GM19328 (cell line): Measurements from ENCODE around the gene SLC26A2.

Source experiments
- ATAC-seq: cut with Tn5 transposase; IDR thresholded peaks from one replicate; pipeline ENCODE4 v1.9.1; 2021; ENCODE audit warnings: mild to moderate bottlenecking, moderate library complexity; ENCODE audit not compliant: unreplicated experiment

SLC26A2 gene

DNA sequence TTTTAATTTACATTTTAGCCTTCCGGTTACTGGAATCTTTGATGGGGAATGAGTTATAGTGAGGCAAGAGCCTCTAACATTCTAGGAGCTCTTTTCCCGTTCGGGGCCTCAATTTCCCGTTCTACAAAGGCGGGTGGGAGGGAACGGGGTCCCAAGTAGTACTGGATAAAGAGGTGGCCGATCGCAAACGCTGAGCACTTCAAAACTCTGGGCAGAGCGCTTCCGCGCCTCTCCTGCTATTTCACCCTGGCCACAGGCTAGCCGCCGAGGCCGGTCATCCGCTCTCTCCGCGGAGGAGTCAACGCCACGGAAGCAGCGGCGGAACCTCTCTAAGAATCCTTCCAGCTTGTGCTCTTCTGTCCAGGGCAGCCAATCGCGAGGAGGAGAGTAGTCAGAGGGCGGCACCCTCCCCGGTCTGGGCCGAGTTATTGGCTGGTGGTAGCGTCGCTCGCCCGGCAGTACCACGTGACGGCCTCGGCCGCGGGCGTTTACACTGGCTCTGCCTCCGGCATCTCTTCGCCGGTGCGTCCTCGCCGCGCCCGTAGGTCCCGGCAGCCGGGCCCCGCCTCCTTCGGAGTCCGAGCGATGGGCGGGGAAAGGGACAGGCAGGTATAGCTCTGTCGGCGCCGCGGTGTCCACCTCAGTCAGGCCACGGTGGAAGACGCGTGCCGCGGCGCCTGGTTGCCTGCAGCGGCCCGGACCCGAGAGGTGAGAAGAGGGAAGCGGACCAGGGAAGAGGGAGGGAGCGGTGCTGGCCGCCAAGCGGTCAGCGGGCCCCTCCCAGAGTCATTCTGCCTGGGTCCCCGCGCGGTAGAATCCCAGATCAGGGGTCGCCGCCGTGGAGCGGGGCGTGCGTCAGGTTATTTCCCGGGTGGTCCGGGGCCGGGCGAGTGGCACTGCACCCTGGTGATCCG lies at the start of gene SLC26A2:
TSS of gene SLC26A2 (plus strand) at position 487 of the 914 bp plus-strand sequence. CDS start 16,895 bp downstream, outside the sequence.
- peak; percentile 99 for ATAC-seq

GRCh38 chr5:149911031-149911430 lies 49.5 kb upstream of the SLC26A2 start:
- ATAC-seq, result no peak

DNA sequence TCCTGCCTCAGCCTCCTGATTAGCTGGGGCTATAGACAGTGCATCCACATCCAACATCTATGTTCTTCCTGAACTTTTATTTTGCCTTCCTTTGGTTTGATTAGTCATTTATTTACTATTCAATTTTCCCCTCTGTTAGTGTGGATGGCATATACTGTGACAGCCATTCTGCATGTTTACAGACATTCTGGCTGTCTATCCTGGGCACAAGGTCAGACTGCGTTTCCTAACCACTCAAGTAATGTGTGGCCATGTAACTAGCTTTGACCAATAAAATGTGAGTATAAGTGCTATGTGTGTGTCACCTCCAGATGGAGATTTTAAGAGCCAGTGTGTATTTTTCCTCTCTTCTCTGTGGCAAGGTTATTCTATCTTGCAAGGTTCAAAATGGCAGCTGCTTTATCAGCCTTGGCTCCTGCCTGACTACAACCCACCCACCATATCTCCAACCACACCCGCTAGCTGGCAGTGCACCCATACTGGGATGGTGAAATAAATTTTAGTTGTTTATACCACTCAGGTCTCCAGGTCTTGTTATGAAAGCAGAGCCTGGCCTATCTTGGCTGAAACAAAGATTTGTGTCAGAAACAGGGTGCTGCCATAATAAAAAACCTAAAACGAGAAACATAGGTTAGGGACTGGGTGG lies 48.2 kb upstream of the SLC26A2 start:
- ATAC-seq, result no peak

DNA sequence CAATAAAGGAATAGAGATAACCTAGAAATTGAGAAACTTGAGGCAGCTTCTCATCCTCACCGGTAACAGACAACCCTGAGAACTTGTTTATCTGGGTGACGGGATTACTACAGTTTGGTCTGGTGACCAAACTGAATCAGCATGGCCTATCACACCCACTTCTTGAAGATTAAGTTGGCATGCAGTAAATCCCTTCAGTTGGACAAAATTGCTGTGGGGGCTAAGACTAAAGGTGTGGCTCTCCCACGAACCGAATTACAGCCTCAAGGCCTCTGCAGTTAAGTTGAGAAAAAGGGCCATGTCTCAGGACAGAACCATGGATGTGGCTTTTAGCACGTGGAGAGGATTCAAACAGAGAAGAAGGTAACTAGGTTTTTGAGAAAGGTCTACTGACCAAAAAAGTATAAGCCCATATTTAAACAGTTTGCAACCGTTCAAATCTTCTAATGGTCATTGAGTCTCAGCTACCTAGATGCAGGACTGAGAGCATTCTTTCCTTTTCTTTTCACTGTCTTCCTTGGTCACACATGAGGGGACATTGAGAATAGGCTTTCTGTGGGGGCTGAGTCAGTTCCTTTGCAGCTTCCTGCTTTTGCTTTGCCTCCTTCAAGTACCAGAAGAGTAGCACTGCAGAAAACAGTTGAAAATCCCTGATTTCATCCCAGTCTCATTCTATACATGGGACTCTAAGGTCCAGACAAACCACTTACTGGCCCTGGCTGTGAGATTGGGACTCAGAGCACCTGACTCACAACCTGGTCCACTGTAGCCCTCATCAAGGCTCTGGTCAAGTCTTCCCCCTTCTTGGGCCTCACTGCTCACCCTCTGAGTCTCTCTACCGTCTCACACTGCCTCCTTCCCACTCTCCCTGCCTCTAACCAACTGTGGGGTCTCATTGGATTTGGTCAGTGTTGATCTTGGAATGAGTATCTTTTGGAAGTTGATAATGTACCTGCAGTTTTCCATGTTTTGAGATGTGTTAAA lies 46.8 kb upstream of the SLC26A2 start:
- ATAC-seq, result no peak

DNA sequence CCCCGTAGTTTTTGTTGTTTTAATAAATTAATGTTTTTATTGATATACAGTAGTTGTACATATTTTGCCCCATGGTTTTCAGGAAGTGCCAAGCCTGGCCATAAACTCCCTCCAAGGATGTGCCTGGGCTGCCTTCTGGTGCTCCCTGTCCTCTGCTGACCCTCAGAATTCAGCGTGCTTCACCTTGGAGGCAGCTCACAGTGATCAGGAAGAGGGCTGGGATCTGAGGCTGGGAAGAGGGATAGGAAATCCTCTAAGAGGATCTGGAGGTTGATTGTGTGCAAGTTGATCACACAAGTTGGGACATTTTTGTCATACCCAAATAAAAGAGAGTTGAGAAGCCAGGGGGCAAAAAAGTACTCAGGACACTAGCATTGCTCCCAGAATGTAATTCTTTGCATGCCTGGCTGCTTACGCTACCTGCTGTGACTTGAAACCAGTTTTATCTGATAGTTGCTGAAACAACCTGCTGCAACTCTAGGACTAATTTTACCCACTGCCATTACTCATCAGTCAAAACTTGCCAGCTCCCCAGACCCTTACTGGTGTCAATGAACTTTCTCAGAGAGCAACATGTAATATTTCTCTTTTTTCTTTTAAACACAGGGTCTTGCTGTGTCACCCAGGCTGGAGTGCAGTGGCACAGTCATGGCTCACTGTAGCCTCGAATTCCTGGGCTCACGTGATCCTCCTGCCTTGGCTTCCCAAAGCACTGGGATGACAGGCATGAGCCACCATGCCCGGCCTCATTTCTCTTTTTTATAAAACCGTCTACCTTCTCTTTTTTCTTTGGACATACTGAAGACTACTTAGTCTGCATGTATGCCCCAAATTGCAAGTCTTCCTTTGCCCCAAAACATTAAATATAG lies 44.9 kb upstream of the SLC26A2 start:
- no peak for ATAC-seq

- no peak for ATAC-seq
Observed at GRCh38 chr5:149916334-149917072, 44.1 kb upstream of the SLC26A2 start.

GRCh38 chr5:149917073-149917676 lies 43.4 kb upstream of the SLC26A2 start:
- no peak for ATAC-seq

DNA sequence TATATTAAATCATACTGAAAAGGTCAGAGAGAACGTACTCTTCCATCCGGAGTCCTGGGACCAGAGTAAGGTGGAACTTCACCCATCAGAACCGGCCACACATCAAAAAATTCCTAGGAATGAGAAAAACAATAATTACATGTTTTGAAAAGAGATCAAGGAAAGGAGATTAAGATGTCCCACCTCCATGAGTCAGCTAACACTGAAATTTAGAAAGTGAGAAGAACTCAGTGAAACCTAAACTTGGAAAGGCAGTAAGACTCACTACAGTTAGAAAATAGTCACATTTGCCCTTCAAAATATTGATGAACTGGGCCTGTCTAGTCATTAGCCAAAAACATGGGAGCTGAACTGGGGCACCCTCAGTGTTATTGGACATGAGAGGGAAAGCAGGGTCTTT lies 39.0 kb upstream of the SLC26A2 start:
- no peak for ATAC-seq

DNA sequence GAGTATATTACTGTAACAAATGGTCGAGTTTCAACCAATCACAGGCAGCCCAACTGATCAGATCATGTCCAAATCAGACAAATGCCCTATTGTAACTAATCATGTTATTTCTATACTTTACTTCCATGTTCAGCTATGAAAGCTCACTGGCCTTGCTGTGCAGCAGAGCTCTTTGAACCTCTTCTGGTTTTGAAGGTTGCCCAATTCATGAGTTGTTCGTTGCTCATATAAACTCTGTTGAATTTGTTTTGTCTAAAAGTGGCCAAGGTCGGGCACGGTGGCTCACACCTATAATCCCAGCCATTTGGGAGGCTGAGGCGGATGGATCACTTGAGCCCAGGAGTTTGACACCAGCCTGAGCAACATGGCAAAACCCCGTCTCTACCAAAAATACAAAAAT lies 37.6 kb upstream of the SLC26A2 start:
- no peak for ATAC-seq

GRCh38 chr5:149924486-149924885 lies 36.1 kb upstream of the SLC26A2 start:
- no peak for ATAC-seq

GRCh38 chr5:149930043-149930748 lies 30.4 kb upstream of the SLC26A2 start:
- ATAC-seq, result no peak

- ATAC-seq, result no peak
Observed at GRCh38 chr5:149930749-149931574, 29.6 kb upstream of the SLC26A2 start.

GRCh38 chr5:149931992-149932436 lies 28.5 kb upstream of the SLC26A2 start:
- no peak for ATAC-seq

GRCh38 chr5:149932445-149933350 lies 27.9 kb upstream of the SLC26A2 start:
- ATAC-seq, result no peak

GRCh38 chr5:149935431-149935901 lies 25.1 kb upstream of the SLC26A2 start:
- no peak for ATAC-seq

DNA sequence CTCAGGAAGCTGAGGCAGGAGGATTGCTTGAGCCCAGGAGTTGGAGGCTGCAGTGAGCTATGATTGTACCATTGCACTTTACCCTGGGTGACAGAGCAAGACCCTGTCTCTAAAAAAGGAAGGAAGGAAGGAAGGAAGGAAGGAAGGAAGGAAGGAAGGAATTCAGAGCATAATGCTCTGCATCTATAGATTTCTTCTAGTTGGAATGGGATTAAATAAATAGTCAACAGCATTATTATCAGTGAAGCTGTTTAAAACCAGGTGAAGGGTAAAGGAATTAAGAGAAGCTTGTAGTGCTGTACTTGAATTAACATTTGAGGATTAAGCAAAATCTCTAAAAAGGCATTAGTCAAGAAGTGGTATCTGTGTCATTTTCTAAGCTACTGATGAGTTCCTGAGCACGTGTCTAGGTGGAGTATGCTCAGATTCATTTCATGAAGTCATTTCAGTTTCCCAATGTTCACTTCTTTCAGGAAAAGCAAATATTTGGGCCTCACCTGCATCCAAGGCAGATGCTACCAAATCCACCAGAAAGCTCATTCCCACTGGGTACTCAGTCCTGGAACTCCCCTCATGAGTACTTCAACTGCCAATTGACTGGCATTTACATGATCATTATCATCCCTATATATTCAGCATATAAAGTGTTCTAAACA lies 24.4 kb upstream of the SLC26A2 start:
- no peak for ATAC-seq
